Fibroblast of skin of left quadriceps (primary cell): Measurements from ENCODE around the gene CD200.

Experiments used
- DNase-seq, 2 experiments: peaks; one replicate each; pipeline ENCODE4 v3.0.0-alpha.2; 2013; ENCODE audit warnings: low read depth in 2 of 2

Gene CD200, protein sequence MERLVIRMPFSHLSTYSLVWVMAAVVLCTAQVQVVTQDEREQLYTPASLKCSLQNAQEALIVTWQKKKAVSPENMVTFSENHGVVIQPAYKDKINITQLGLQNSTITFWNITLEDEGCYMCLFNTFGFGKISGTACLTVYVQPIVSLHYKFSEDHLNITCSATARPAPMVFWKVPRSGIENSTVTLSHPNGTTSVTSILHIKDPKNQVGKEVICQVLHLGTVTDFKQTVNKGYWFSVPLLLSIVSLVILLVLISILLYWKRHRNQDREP

DNA sequence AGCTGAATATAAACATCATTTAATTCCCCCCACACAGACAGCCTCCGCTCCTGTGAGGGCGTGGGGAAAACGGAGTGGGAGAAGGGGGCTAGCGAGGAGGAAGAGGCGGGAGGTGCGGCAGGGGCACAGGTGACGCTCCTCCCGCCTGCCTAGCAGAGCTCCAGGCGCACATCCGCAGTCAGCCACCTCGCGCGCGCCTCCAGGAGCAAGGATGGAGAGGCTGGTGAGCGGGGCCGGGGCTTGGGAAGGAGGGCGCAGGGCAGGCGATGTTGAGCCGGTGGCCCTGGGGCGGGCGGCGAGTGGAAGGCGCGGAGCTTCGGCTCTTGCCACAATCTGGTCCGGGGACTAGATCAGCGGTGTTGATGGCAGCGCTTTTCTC, at the start of gene CD200:
Gene CD200 (plus strand): TSS at position 155 of the 379 bp plus-strand sequence. CDS start 57 bp downstream, at position 212.
- no peak for DNase-seq

DNA sequence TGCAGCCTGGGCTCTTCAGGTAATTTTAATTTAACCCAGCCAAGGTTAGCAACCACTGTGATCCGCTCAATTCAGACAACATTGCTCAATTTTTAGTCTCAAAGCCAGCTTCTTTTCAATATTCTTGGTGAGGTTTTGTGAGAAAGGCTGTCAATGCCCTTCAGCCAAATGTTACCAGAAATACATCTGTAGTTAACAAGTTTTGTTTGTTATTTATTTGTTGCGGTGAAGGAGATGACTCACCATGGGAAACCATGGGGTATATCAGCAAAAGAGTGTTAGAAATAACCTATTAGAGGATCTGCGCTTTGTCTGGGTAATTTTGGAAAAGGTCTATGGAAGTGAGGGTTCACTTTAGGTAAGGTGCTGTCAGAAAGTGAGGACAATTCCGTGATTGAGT, 43.9 kb upstream of the CD200 start:
- DNase-seq = no peak

DNA sequence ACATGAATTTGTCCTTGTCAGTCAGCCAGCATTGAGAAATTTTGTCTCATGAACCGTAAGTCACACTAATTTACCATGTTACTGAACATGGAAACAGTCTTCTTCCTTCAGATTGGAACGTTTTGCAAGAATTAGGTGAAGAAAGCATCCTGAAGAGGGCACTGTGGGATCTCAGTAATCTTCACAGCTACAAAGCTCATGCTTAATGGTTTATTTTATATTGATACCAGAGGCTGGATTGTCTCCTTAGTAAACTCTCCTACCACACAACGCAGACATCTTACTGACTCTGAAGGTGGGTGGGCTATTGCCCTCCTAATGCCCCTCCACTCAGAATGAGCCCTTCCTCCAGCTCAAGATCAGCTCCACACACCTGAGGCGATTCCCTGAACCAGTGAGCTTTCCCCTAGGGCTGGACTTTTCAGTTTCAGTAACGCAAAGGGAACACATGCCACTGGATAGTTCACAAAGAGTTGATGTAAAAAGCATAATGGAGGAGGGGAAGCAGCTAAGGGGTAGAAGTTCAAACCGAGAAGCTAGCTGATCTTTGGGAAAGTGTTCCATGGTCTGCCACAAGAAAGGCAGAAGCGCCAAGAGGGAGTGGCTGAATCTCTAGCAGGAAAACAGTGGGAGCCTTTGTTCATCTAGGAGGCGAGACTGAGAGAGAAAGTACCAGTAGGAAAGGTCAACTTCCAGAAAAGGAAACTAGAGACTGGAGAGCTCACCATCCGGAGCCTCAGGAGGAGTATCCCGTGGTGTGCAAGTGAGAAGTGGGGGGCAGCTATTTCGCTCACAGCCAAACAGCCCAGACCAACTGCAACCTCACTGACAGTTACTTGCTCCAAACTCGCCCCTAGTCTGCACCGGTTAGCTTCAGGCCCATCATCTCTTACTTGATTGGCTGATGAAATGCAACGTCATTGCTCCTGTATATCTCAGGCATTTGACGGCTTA, 39.3 kb upstream of the CD200 start, which contains the start of gene SLC9C1:
Gene SLC9C1 (minus strand): TSS at position 849 of the 954 bp plus-strand sequence. CDS start 7,425 bp downstream, outside the sequence.
- DNase-seq = peak; percentile 42 to 55

DNA sequence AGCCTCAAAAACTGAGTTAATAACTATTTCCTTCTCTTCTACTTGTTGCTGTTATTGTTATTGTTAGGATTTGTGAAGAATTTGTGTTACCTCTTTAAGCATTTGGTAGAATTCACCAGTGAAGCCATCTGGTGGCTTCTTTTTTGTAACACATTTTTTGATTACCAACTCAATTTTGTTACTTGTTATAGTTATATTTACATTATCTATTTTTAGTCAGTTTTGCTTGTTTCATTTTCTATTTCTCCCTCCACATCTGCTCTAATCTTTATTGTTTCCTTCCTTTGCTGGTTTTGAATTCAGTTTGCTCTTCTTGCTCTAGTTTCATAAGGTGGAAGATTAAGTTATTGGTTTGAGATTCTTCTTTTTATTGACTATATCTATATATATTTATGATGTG, 35.2 kb upstream of the CD200 start:
- DNase-seq = no peak

DNA sequence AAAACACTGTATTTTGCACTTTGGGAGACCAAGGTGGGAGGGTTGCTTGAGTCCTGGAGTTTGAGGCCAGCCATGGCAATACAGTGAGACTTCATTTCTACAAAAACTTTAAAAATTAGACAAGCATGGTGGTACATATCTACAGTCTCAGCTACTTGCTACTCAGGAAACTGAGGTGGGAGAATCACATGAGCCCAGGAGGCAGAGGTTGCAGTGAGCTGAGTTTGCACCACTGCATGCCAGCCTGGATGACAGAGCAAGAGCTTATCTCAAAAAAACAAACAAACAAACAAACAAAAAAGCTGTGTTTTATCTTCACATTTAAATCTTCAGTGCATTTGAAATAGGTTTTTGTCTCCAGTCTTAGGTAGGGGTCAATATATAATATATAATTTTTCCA, 34.2 kb upstream of the CD200 start:
- DNase-seq = no peak

DNA sequence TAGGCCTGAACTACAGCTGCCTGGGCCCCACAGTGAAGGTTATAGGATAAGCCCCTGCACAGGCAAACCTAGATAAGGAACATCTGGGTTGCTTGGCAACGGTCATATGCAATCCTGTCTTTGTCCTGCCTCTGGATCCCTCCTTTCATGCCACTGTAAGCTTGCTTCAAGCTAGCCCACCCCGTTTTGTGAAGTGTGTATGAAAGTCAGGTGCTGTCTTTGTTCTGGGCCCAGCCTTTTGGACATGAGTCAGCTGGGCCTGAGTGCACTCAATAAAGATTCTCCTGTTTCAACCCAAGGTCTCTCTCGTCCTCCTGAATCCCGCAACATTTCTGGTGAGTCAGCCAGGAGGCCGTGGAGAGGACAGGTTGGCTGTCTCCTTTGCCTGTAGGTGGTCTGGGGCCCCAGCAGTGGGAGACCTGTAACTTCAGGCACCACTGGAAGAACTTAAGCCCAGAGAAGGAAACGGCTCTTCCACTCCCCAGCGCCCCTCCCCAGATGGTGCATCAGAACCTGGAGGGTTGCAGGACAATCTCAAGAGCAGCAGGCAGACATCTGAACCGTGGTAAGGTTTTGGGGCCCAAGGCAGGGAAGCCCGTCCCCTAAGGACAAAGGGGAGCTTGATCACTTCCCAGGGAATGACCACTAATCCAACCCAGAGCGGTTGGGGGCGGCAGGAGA, 30.7 kb upstream of the CD200 start:
- no peak for DNase-seq

DNA sequence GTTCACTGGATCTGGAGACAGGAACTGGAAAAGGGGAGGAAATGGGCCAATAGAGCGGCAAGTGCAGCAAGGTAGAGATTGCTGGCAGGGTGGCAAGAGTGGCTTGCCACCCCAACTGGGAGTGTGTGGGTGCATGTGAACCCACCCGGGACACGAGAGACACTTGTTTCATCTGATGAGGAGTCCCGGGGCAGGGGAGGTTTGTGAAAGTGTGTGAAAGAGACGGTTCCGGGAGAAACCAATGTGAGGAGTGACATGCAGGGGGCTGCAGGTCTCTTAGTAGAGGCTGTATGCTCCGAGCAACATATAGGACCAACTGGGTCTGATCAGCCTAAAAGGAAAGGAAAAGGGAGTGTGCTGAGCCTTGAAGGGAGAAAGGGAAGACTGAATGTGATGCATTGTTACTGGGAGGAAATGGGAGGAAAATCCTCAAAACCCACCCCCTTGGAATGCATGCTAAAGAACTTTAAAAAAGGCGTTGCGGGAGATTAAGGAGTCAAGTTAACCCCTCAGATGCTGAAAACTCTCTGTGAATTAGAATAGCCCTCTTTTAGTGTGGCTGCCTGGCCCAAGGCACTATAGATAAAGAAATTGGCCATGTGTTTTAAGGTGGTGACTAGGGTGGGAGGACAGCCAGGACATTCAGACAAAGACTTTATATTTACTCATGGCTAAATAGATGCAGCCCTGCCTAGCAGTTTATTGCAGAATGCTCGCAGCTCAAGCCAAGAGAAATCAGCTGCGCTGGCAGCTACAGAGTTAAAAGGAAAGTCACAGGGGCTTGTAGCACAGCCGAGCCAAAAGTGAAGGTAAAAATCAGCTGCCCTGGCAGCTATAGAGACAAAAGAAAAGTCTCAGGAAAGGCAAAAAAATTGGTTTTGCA, 29.8 kb upstream of the CD200 start:
- DNase-seq = no peak

DNA sequence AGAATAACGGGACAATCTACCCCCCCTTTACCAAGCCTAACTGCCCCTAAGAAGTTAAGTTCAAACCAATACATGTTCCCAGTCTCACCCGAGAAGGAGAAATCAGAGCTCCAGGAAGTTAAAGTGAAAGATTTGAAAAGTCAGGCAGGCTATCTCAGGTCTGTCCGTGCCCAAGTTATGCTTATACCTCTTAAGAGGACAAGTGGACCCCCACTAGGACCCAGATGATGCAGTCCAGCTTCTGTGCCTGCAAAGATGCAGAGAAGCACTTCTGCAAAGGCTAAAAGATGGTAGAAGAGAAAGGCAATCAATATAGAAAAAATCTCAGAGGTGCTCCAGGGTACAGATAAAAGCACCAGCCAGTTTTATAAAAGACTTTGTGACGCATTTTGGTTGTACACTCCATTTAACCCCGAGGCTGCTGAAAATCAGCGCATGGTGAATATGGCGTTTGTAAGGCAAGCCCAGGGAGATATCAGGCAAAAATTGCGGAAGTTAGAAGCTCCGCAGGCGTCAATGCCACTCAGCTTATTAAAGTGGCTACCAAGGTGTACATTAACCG, 29.1 kb upstream of the CD200 start:
- no peak for DNase-seq

DNA sequence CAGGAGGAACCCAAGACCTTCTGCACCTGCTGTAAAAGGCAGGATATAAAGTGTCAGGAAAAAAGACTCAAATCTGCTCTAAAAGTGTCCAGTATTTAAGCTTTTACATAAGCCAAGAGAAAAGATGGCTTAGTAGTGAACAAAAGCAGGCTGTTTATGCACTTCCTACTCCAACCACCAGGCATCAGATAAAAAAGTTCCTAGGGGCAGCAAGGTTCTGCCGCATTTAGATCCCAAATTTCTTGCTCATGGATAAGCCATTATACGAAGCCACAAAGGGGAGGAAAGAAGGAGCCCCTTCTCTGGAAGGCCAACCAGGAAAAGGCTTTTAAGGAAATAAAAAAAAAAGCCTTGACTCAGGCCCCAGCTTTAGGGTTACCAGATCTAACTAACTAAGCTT, 28.3 kb upstream of the CD200 start:
- DNase-seq = no peak

DNA sequence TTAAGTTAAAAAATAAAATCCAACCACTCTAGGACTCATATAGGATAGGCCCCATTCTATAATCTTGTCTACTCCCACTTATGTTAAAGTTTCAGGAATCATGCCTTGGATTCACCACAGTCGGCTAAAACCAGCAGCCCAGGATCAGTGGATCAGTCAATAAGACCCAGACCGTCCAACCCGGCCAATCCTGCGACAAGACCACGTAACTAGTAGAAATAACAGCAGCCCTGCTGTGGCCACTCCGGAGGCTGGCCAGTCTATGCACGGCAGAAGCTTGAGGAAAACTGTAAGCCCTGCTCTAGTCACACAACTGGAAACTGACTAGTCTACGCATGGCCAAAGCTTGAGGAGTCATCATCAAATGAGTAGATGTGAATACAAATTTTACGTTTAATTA, 26.1 kb upstream of the CD200 start:
- no peak for DNase-seq

DNA sequence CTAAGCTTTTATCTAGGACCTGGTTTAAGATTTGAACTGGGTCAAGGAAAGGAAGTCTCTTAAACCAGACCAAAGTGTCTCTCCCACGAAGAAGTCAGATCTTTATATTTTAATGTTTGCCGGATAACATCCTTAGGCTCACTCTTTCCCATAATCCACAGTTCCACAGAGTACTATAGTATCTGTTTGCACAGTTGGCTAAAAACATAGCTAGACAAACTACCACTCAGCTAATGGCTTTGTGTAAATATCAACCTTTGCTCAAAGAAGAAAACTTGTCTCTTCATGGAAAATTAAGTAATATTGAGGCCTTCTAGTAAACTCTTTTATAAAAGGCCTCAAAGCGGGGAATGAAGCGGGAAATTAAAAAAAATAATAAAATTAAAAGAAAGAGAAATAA, 25.4 kb upstream of the CD200 start:
- DNase-seq = no peak

DNA sequence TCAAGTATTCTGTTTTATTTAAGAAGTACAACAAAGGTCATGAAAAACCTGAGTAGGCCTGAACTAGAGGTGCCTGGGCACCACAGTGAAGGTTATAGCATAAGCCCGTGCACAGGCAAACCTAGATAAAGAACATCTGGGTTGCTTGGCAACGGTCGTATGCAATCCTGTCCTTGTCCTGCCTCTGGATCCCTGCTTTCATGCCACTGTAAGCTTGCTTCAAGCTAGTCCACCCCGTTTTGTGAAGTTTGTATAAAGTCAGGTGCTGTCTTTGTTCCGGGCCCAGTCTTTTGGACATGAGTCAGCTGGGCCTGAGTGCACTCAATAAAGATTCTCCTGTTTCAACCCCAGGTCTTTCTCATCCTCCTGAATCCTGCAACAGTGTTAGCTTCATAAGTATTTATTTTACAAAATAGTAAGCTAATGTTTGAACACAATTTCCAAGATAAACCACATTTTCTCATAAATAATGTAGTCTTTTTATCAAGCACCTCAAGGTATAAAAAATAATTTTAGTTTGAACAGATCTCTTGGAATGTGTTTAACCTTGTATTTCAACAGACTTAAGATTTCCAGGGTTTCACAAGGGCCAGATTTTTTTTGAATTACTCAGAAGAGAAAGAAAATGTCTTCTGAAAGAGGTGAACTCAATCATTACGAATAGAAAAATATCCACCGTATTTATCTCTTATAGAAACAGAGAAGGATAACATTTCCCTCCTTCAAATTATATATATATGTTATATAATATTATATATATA, 24.6 kb upstream of the CD200 start:
- DNase-seq = no peak

DNA sequence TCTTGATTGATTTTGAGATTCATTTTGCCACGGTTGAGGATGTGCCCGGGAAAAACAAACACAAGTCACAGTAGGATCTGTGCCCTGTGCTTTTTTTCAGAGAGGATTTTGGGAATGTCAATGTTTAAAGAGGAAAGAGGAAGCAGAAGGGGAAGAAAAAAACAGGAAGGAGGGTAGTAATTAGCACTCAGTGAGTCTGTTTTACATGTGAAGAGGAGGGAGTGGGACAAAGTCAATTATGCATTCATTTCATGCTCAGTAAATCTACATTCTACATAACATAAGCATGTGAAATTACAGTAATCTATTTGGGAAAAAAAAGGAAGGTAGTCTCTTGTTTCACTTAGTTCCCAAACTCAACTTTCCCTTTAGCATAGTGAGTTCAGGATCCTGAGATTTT, 18.3 kb upstream of the CD200 start:
- DNase-seq = no peak

DNA sequence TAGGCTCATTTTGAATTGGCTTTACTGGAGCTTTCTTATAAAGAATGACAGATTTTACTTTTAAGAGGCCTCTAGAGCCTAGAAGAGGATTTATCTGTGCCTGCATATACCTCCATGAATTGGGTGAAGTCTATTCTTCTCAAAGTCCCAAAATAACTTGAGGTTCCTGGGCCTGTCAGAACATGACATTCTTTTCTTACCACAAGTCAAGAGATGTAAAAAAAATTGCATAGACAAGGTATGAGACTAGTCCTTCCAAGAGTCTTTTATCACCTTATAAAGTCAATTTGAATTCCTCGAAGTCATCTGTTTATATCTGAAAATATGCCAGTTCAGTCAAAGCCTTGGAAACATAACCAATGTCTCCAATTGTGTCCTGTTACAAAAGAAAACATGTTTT, 17.2 kb upstream of the CD200 start:
- DNase-seq = no peak

DNA sequence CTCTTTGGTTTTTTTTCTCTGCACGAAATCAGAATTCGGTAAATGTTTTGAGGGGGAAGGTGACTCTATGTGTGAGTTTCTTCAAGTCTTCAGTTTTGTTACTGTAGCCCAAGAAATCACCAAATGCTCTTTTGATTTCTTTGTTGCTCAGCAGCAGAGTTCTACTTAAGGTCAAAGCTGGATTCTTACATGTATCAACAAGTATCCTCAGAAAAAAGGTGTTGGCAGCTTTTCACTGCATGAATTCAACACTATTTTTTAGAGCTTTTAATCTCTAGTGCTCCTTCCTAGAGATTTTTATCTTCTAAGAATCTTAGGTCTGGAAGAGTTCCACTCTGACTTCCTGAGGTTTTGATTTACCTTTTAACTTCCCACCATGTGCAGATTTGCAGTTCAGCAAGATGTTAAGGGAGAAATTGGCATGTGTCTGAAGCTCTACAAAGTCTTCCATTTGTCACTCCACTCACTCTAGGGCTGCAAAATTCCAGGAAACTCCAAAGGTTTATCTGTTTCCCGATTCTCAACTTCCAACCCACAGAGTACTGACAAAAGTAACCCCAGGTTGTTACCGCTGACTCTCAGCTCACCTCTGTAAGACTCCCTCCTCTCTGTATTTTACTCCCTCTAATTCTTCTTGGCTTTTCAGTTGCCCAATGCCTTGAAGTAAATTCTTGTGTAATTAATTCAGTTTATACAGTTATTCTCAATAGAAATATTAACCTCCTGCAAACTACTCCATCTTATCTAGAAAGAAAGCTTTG, 13.3 kb upstream of the CD200 start:
- DNase-seq = no peak

DNA sequence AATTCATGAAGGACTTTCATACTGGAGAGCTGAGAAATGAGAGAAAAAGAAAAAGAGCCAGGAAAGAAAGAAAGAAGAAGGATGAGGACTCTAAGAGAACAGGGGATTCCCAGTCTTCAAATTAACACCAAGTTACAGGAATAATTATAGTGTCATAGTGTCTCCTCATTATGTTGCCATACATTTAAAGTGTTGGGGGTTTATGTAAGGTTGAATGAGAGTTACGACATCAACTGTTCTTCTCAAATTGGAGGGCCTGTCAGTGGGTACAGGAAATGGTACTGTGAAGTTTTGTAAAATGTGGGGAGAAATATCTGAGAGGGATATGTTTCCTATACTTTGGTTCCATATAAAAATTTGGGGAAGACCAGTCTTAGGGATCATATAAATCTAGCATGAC, 12.3 kb upstream of the CD200 start:
- DNase-seq = no peak

DNA sequence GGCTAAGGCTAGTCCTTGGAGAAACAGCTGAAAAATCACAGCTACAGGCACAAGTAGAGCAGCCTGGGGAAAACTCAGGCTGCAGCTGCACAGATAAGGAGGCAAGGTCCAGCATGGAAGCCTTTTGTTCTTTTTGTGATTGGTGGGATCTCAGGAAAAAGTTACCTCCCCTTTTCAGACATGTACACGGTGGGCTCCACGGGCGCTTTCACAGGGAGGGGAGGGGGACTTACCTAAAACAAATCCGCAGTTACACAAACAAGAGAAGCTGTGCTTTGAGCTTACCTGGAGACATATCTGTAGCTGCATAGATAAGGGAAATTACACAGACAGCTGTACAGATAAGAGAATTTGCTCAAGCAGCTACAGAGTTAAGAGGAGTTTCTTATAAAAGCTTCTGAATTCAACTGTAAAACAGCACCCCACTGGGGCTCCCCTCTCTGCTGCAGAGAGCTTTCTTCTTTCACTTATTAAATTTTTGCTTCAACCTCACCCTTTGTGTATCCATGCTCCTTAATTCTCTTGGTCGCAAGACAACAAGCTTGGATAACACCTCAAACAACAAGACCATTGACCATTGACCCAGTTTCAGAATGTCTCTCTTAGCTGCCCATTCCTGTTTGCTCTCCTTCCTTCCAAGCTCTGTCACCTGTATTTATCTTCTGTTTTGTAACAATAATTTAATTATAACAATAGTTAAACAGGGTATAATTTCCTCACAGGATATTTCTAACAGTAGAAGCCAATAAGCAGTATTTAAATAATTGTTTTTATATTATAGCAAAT, 10.9 kb upstream of the CD200 start:
- DNase-seq = no peak

DNA sequence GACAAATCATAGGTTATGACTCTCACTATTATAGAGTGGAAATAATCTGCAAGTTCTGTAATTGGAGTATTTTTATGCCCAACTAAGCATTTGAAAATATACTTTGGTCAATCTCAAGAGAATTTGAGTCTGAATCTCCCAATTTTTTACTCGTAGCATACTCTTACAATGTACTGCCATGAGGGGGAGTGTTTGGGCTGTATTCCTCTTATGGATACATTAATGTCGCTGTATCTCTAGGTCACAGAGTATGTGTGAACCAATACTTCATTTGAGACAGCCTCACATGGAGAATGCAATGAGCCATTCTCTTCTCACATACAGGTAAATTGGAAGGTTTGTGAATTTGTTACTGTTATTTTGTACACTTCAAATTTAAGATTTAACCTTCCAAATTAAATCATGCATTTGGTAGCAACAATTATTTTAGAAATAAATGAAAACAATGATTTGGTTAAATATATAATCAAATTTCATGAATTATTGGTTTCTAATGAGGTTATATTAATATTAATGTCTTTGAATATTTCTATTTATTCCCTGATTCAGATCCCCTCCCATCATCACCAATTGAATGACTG, 5.5 kb upstream of the CD200 start:
- DNase-seq = peak in 1 of 2 experiments; percentile 42
